Measurements from ENCODE around the gene DPF3. TPM values are rescaled to one million over a fixed set of nuclear protein-coding genes. Genes with fewer than 3 reads are reported as not detected.

DPF3 gene
- total RNA-seq, 4 donors from 2014 or later = 1.1 to 4.7 (median 1.8) TPM

DNA sequence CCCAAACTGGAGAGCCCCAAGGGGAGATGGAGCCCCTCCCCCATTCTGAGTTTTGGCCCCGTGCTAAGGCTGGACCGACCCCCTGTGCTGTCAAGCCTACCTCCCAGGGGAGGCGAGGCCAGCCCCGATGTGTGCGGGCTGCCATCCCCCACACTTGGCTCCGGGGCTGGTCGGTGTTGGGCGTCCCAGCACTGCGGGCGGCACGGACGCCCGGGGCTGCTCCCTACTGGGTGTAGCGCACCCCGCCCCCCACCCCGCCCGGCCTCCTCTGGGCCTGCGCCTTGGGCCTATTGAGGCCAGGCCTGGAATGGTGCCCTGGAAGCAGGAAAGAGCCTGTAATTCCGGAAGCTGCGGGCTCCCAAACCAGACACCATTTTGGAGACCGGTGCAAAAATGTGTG, 35.0 kb upstream of the DPF3 start:
- TF ChIP-seq POLR2A (IDR thresholded peaks at IDR 0.05) = no peak
- TF ChIP-seq, protein P1, sequence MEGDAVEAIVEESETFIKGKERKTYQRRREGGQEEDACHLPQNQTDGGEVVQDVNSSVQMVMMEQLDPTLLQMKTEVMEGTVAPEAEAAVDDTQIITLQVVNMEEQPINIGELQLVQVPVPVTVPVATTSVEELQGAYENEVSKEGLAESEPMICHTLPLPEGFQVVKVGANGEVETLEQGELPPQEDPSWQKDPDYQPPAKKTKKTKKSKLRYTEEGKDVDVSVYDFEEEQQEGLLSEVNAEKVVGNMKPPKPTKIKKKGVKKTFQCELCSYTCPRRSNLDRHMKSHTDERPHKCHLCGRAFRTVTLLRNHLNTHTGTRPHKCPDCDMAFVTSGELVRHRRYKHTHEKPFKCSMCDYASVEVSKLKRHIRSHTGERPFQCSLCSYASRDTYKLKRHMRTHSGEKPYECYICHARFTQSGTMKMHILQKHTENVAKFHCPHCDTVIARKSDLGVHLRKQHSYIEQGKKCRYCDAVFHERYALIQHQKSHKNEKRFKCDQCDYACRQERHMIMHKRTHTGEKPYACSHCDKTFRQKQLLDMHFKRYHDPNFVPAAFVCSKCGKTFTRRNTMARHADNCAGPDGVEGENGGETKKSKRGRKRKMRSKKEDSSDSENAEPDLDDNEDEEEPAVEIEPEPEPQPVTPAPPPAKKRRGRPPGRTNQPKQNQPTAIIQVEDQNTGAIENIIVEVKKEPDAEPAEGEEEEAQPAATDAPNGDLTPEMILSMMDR (IDR thresholded peaks at IDR 0.05) = no peak
- H3K4me3 ChIP-seq (ENCODE audit: low read depth, poor library complexity, severe bottlenecking) = no peak overlapping the region
- DNase-seq (ENCODE audit: low spot score in 2 of 2) = peak in 1 of 2 donors; percentile 69
- intact Hi-C loops (cut with DNase I; ENCODE audit: low total_unique reads) = no loop called here
- WGBS, 2 donors = 86 to 100% methylated on average over 4 to 13 of the region's 21 CpGs

DNA sequence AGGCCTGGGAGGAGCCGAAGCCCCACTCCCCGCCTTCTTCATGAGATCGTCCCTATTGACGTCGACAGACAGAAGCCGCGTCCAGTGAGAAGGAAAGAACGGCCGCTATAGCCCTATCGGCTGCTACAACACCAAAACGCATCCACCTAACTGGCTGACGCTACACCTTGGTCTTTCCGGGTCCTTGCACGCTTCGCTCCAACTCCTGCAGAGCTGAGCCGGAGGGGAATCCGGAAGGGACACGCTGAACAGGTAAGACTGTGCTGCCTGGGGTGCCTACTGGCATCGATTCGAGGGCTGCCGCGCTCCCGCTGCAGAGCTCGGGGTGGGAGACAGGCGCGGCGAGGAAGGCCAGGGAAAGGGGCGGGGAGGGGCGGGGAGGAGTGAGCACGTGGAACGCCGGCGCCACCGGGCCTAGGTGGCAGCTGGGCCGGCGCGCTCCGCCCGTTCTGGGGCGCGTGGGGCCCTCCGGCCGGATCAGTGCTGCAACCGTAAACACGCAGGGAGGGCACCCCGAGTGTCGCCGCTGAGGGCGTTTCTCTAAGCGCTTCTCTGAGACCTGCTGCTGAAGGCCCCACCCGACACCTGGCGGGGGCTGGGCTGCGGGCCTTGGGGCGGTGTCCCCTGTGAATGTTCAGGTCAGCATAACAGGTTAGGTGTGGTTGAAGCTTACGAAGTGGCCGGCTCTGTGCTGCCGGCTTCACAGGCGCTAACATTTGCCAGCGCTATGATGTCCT, 32.6 kb upstream of the DPF3 start, which contains the start of gene DCAF4:
DCAF4 (plus strand) TSS at position 173 of the 737 bp plus-strand sequence. CDS start 11,515 bp downstream, outside the sequence.
- intact Hi-C loops (cut with DNase I; ENCODE audit: low total_unique reads) = no loop called here
- WGBS, 2 donors = 0 to 1% methylated on average over 50 to 54 of the region's 59 CpGs
- no peak for TF ChIP-seq POLR2A (IDR thresholded peaks at IDR 0.05)
- TF ChIP-seq, protein P1 (IDR thresholded peaks at IDR 0.05) = no peak
- peak within 1 kb of the TSS; percentile 81 for H3K4me3 ChIP-seq (ENCODE audit: low read depth, poor library complexity, severe bottlenecking)
- peak; percentile 97 to 99 for DNase-seq (ENCODE audit: low spot score in 2 of 2)

GRCh38 chr14:72925815-72926291, 32.0 kb upstream of the DPF3 start:
- intact Hi-C loops (cut with DNase I; ENCODE audit: low total_unique reads) = no loop called here
- H3K4me3 ChIP-seq (ENCODE audit: low read depth, poor library complexity, severe bottlenecking) = peak overlapping the region; percentile 15
- no peak for TF ChIP-seq POLR2A (IDR thresholded peaks at IDR 0.05)
- TF ChIP-seq, protein P1 (IDR thresholded peaks at IDR 0.05) = no peak
- 2 to 4% methylated on average over 30 to 31 of the region's 33 CpGs for WGBS, 2 donors
- no peak for DNase-seq (ENCODE audit: low spot score in 2 of 2)

GRCh38 chr14:72925171-72925759, 31.4 kb upstream of the DPF3 start:
- TF ChIP-seq, protein P1 (IDR thresholded peaks at IDR 0.05) = no peak
- TF ChIP-seq POLR2A (IDR thresholded peaks at IDR 0.05) = no peak
- DNase-seq (ENCODE audit: low spot score in 2 of 2) = peak in 1 of 2 donors; percentile 78
- H3K4me3 ChIP-seq (ENCODE audit: low read depth, poor library complexity, severe bottlenecking) = no peak overlapping the region
- intact Hi-C loops (cut with DNase I; ENCODE audit: low total_unique reads) = no loop called here
- WGBS, 2 donors = 81 to 83% methylated on average over 22 of the region's 22 CpGs

DNA sequence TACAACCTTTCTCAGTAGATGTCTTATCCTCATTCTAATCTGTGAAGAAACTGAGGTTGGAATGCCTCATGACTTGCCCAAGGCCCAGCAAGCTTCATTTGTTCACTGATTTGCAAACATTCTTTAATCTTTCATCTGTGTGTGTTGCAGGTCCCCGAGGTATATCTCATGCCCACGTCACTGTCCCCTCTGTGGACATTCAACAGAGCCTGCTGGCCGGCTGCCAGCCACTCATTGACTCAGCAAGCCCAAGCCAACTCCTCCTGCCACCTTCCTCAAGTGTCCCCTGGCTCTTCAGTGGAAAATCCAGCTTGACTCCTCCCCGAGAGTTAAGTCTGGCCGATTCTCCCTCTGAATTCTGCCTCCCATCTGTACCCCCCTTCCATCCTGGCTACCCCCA, 30.4 kb upstream of the DPF3 start:
- WGBS, 2 donors = 66 to 67% methylated on average over 5 of the region's 5 CpGs
- intact Hi-C loops (cut with DNase I; ENCODE audit: low total_unique reads) = no loop called here
- peak in 1 of 2 donors; percentile 82 for DNase-seq (ENCODE audit: low spot score in 2 of 2)
- TF ChIP-seq, protein P1 (IDR thresholded peaks at IDR 0.05) = no peak
- no peak for TF ChIP-seq POLR2A (IDR thresholded peaks at IDR 0.05)
- no peak overlapping the region for H3K4me3 ChIP-seq (ENCODE audit: low read depth, poor library complexity, severe bottlenecking)

Measured in lower leg skin (tissue), 4 donors.